Right ventricle myocardium inferior (tissue), 1 donor: ENCODE data around the gene GPC5. TPM values are rescaled to one million over a fixed set of nuclear protein-coding genes. Genes with fewer than 3 reads are reported as not detected.
"Not testable (repeated sequence)": the region's sequence is repeated elsewhere in the genome, so short reads cannot be mapped to it uniquely, and the experiment has no call there.

Experiments
- ATAC-seq: fragments of 200-7000 bp; cut with Tn5 transposase; one replicate; pipeline ENCODE4 v1.9.1; 2020; ENCODE audit warnings: mild to moderate bottlenecking, moderate library complexity
- DNase-seq: peaks from one replicate; pipeline ENCODE4 v3.0.0; 2021; ENCODE audit errors: missing footprints
- intact Hi-C: fragments of 100-400 bp; cut with DNase I; formaldehyde crosslinking; loops from one replicate; pipeline ENCODE4 v1.11.0; 2022
- microRNA-seq: library from miRNA; unstranded; fragments of <30 nt; microRNA quantifications from one replicate; pipeline ENCODE4 v1.2.0, GENCODE V29; 2020
- total RNA-seq: library from RNA; stranded (reverse); fragmentation: NEBNext Ultra II Directional; extraction: Animal tissue kit (Norgen Biotek cat#: 25700); gene quantifications from one replicate; pipeline ENCODE4 v1.2.1, GENCODE V29; 2021
- donor health status: DM: no; HTN: yes; CAD: no; lungs with severe emphysema.

Gene GPC5
- total RNA-seq, 1 donor from 2014 or later, result 1.8 TPM

- intact Hi-C loops, result no loop called here
- no peak for ATAC-seq
- DNase-seq, result no peak
Measured at GRCh38 chr13:92896842-92897241, 1498.4 kb downstream of the GPC5 start.

GRCh38 chr13:92898946-92899345, 1500.5 kb downstream of the GPC5 start:
- ATAC-seq, intact Hi-C loops, DNase-seq: not testable (repeated sequence)

GRCh38 chr13:92900446-92900845, 1502.0 kb downstream of the GPC5 start:
- ATAC-seq (no peak), DNase-seq (no peak)
- intact Hi-C loops, result no loop called here

- DNase-seq (no peak), ATAC-seq (no peak)
- intact Hi-C loops, result no loop called here
Measured at GRCh38 chr13:92901739-92902138, 1503.3 kb downstream of the GPC5 start.

- intact Hi-C loops, result no loop called here
- no peak for DNase-seq
- ATAC-seq, result no peak
Measured at GRCh38 chr13:92912629-92913028, 1514.2 kb downstream of the GPC5 start.

GRCh38 chr13:92913840-92914239, 1515.4 kb downstream of the GPC5 start:
- intact Hi-C loops, result no loop called here
- DNase-seq (no peak), ATAC-seq (no peak)

Small RNA genes lying within 50 kb of the gene (microRNA-seq; reads per million reads assigned to microRNA genes)
- gene MIR548AS, result not detected

Other genes starting within 250 kb of the GPC5 start
- gene MIR17HG, start 50.9 kb upstream of the GPC5 start, total RNA-seq, result 0.81 TPM